Keratinocyte (primary cell): ENCODE results near the gene SLC19A1. TPM values are rescaled to one million over a fixed set of nuclear protein-coding genes. Genes with fewer than 3 reads are reported as not detected.
A peak's percentile ranks its signal among the peaks of the same experiment; 100 is the strongest.

Experiments
- DNase-seq: peaks from one replicate; pipeline ENCODE4 v3.0.0-alpha.2; 2011; ENCODE audit warnings: low read depth, missing footprints, low spot score
- FAIRE-seq: peaks from 2 replicates; lab custom pipeline; 2011; peaks lifted over from hg19 to GRCh38; lab: Jason Lieb, UNC
- H2AFZ ChIP-seq: 2 replicates; pipeline ENCODE4 v1.6.0; 2012; ENCODE audit warnings: low read length, control low read depth, inconsistent platforms; ENCODE audit not compliant: control insufficient read depth
- H3K27ac ChIP-seq: 2 replicates; pipeline ENCODE4 v1.5.1; 2011; ENCODE audit warnings: low read length; ENCODE audit not compliant: control insufficient read depth, insufficient read depth
- H3K27me3 ChIP-seq: 3 replicates; pipeline ENCODE4 v1.6.0; 2011; ENCODE audit warnings: low read length; ENCODE audit not compliant: control insufficient read depth, insufficient read depth; ENCODE audit errors: extremely low read depth
- H3K36me3 ChIP-seq, 2 experiments: 2 replicates in 1 of 2; 3 replicates in 1 of 2; pipeline ENCODE4 v1.5.1; 2011; ENCODE audit warnings: low read length in 2 of 2, mild to moderate bottlenecking in 1 of 2; ENCODE audit not compliant: control insufficient read depth in 2 of 2, insufficient read depth in 2 of 2; ENCODE audit errors: extremely low read depth in 1 of 2
- H3K4me1 ChIP-seq: 3 replicates; pipeline ENCODE4 v1.5.1; 2011; ENCODE audit warnings: low read length; ENCODE audit not compliant: control insufficient read depth, insufficient read depth; ENCODE audit errors: extremely low read depth
- H3K4me2 ChIP-seq: 3 replicates; pipeline ENCODE4 v1.6.0; 2011; ENCODE audit warnings: low read depth, low read length; ENCODE audit not compliant: control insufficient read depth, insufficient read depth; ENCODE audit errors: extremely low read depth
- H3K4me3 ChIP-seq, 3 experiments: fragments of 200-600 bp in 1 of 3; sonication (generic) in 1 of 3; 2 replicates in 2 of 3; 3 replicates in 1 of 3; pipeline ENCODE4 v1.5.1; 2011 to 2016; ENCODE audit warnings: low read length in 3 of 3, mild to moderate bottlenecking in 3 of 3, control low read depth in 2 of 3, inconsistent platforms in 1 of 3, low read depth in 1 of 3, mixed read lengths in 1 of 3, mixed run types in 1 of 3, moderate library complexity in 1 of 3; ENCODE audit not compliant: control insufficient read depth in 2 of 3, insufficient read depth in 2 of 3; ENCODE audit errors: extremely low read depth in 1 of 3
- H3K79me2 ChIP-seq: 2 replicates; pipeline ENCODE4 v1.6.0; 2012; ENCODE audit warnings: low read length; ENCODE audit not compliant: control insufficient read depth, insufficient read depth
- H3K9ac ChIP-seq: 3 replicates; pipeline ENCODE4 v1.6.0; 2011; ENCODE audit warnings: low read length; ENCODE audit not compliant: control insufficient read depth, insufficient read depth; ENCODE audit errors: extremely low read depth
- H3K9me1 ChIP-seq: 3 replicates; pipeline ENCODE4 v1.6.0; 2011; ENCODE audit warnings: low read length; ENCODE audit not compliant: control insufficient read depth, insufficient read depth; ENCODE audit errors: extremely low read depth
- H3K9me3 ChIP-seq: 2 replicates; pipeline ENCODE4 v1.5.1; 2012; ENCODE audit warnings: low read depth, low read length; ENCODE audit not compliant: control insufficient read depth
- H4K20me1 ChIP-seq: 3 replicates; pipeline ENCODE4 v1.6.0; 2011; ENCODE audit warnings: low read length; ENCODE audit not compliant: control insufficient read depth, insufficient read depth; ENCODE audit errors: extremely low read depth
- CTCF ChIP-seq, 3 experiments: IDR thresholded peaks in 1 of 3; conservative IDR thresholded peaks in 1 of 3; optimal IDR thresholded peaks in 1 of 3; 2 replicates in 2 of 3; 3 replicates in 1 of 3; pipeline versions ENCODE3 to v1.5.1; 2011; ENCODE audit warnings: low read length in 3 of 3, mild to moderate bottlenecking in 3 of 3, moderate library complexity in 2 of 3, control low read depth in 1 of 3, inconsistent platforms in 1 of 3; ENCODE audit not compliant: insufficient read depth in 2 of 3; ENCODE audit errors: extremely low read depth in 1 of 3
- EZH2 ChIP-seq: IDR thresholded peaks from one replicate; pipeline ENCODE4 v1.6.1; 2012; ENCODE audit warnings: inconsistent platforms, mild to moderate bottlenecking, low read length, moderate library complexity
- dilution Hi-C: fragments of 300-500 bp; cut with MboI; formaldehyde crosslinking; loops from one replicate; pipeline ENCODE4 v1.7.0; 2020; ENCODE audit warnings: low sequenced_read_pairs; ENCODE audit not compliant: extremely low pct_ligation_motif_present
- polyA plus RNA-seq, 5 experiments: library from polyadenylated mRNA; depleted of rRNA in 3 of 5; stranded (reverse) in 3 of 5; stranded (forward) in 1 of 5; unstranded in 1 of 5; fragments of >200 nt; gene quantifications; 1 replicate in 1 of 5; 2 replicates in 3 of 5; 3 replicates in 1 of 5; pipeline versions ENCODE4 v1.2.1 to v1.2.3, GENCODE V29; 2011 to 2012; ENCODE audit warnings: missing spikeins in 2 of 5, low read depth in 1 of 5, low replicate concordance in 1 of 5

The SLC19A1 gene
- polyA plus RNA-seq, 1 donor (not counting 4 experiments of a cell fraction or from before 2014, with no cell fraction given): 3.8 TPM

- no peaks in the 10 kb centered on the region for H4K20me1 ChIP-seq
- no peak overlapping the region for H3K27ac ChIP-seq
- DNase-seq: no peak
- no peaks in the 10 kb centered on the region for H3K9me1 ChIP-seq
- dilution Hi-C loops: no loop called here
- H3K4me1 ChIP-seq: peaks cover 10% of the 10 kb centered on the region
- H3K9ac ChIP-seq: no peak overlapping the region
- peaks cover 3% of the 10 kb centered on the region for H3K79me2 ChIP-seq
- peak overlapping the region; percentile 13 to 51 (median 47) for H3K4me3 ChIP-seq
- TF ChIP-seq CTCF (optimal IDR thresholded peaks at IDR 0.05 in 1 of 3, IDR thresholded peaks at IDR 0.05 in 1 of 3, conservative IDR thresholded peaks at IDR 0.05 in 1 of 3; ENCODE audit: extremely low read depth in 1 of 3, insufficient read depth in 2 of 3, low read length in 3 of 3) (no peak), EZH2 (no peak)
- H3K36me3 ChIP-seq: peaks cover 0 to 4% of the 10 kb centered on the region in 2 experiments
- H3K4me2 ChIP-seq: peak overlapping the region; percentile 51
- no peaks in the 10 kb centered on the region for H3K9me3 ChIP-seq
- no peaks in the 10 kb centered on the region for H3K27me3 ChIP-seq
- FAIRE-seq: no peak
- H2AFZ ChIP-seq: no peak overlapping the region
Observed at GRCh38 chr21:45542667-45543370, 579 bp upstream of the SLC19A1 start.

- H2AFZ ChIP-seq: peak overlapping the region; percentile 24
- H3K36me3 ChIP-seq: peaks cover 0 to 6% of the 10 kb centered on the region in 2 experiments
- peaks cover 3% of the 10 kb centered on the region for H3K79me2 ChIP-seq
- H4K20me1 ChIP-seq: no peaks in the 10 kb centered on the region
- TF ChIP-seq CTCF (optimal IDR thresholded peaks at IDR 0.05 in 1 of 3, IDR thresholded peaks at IDR 0.05 in 1 of 3, conservative IDR thresholded peaks at IDR 0.05 in 1 of 3; ENCODE audit: extremely low read depth in 1 of 3, insufficient read depth in 2 of 3, low read length in 3 of 3): no peak
- no peak for TF ChIP-seq EZH2
- no peak overlapping the region for H3K27ac ChIP-seq
- H3K9ac ChIP-seq: peak overlapping the region; percentile 71
- peak overlapping the region; percentile 80 for H3K4me2 ChIP-seq
- dilution Hi-C loops: no loop called here
- no peaks in the 10 kb centered on the region for H3K9me3 ChIP-seq
- H3K27me3 ChIP-seq: no peaks in the 10 kb centered on the region
- DNase-seq (peak; percentile 21), FAIRE-seq (no peak)
- no peaks in the 10 kb centered on the region for H3K9me1 ChIP-seq
- peaks cover 10% of the 10 kb centered on the region for H3K4me1 ChIP-seq
- H3K4me3 ChIP-seq: peak overlapping the region; percentile 47 to 66 (median 51)
Observed at GRCh38 chr21:45541221-45542039, 810 bp downstream of the SLC19A1 start.
